ENCODE results near the gene LGR4. TPM values are rescaled to one million over a fixed set of nuclear protein-coding genes. Genes with fewer than 3 reads are reported as not detected.
A peak's percentile ranks its signal among the peaks of the same experiment; 100 is the strongest.

Gene LGR4
- total and polyA plus RNA-seq, 9 of the 15 experiments (the other 6 are each of a cell fraction or from before 2014, with no cell fraction given): 0.94 to 10.1 (median 5.8) TPM

DNA sequence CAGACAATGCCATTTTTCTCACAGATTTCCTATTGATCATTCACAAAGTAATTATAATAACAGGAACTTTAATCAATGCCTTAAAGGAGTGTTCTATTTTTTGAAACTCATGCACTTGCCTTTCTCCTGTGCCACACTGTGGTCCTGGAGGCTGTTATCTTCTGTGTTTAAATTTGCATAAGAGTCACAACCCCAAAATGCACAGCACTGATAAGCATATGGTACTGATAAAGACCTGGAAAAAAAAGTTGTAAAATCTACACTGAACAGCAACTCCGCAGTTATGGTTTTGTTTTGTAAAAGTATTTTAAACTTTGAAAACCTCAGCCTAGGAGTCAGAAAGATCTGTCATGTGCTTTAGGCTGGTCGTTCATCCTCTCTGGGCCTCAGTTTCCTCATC lies 100.4 kb downstream of the LGR4 start (continued):
- TF ChIP-seq ZSCAN29 (IDR thresholded peaks at IDR 0.05): no peak
- TF ChIP-seq PHF21A (IDR thresholded peaks at IDR 0.05; ENCODE audit: borderline replicate concordance, low read depth): no peak
- no peak for TF ChIP-seq EGR1 (conservative IDR thresholded peaks at IDR 0.05)
- TF ChIP-seq PHB (CRISPR knock-in tag; IDR thresholded peaks at IDR 0.05): no peak
- no peak for TF ChIP-seq RFX7 (CRISPR knock-in tag; IDR thresholded peaks at IDR 0.05)
- TF ChIP-seq ZNF584 (CRISPR knock-in tag; IDR thresholded peaks at IDR 0.05; ENCODE audit: low read depth): no peak
- no peak for TF ChIP-seq NFXL1 (CRISPR knock-in tag; IDR thresholded peaks at IDR 0.05)
- 0 out of 2 replicates have a peak, but pooled peaks have one; percentile 24 for TF ChIP-seq NR2C1 (IDR thresholded peaks at IDR 0.05)
- no peak for TF ChIP-seq NR2C1 (tag; IDR thresholded peaks at IDR 0.05)
- peak in 1 of 2 experiments; percentile 14; a peak in 1 of 4 replicates for TF ChIP-seq RAD21 (CRISPR knock-in tag; conservative IDR thresholded peaks at IDR 0.05 in 1 of 2, IDR thresholded peaks at IDR 0.05 in 1 of 2)
- no peak for TF ChIP-seq MECOM (CRISPR knock-in tag; IDR thresholded peaks at IDR 0.05)
- peak; percentile 25; the same call in 1 of the 2 replicates for TF ChIP-seq PHB2 (IDR thresholded peaks at IDR 0.05; ENCODE audit: low read depth)
- TF ChIP-seq ZNF146 (CRISPR knock-in tag; IDR thresholded peaks at IDR 0.05; ENCODE audit: unreplicated experiment): no peak
- TF ChIP-seq ZNF239 (CRISPR knock-in tag; IDR thresholded peaks at IDR 0.05): peak; percentile 60
- no peak for TF ChIP-seq KDM2B (CRISPR knock-in tag; IDR thresholded peaks at IDR 0.05)
- TF ChIP-seq, protein P1, sequence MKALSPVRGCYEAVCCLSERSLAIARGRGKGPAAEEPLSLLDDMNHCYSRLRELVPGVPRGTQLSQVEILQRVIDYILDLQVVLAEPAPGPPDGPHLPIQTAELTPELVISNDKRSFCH (CRISPR knock-in tag; IDR thresholded peaks at IDR 0.05): no peak
- TF ChIP-seq, protein P1 (tag; IDR thresholded peaks at IDR 0.05): no peak
- peak; percentile 20; the same call in 1 of the 2 replicates for TF ChIP-seq FOXJ2 (tag; IDR thresholded peaks at IDR 0.05)
- TF ChIP-seq, protein P2, sequence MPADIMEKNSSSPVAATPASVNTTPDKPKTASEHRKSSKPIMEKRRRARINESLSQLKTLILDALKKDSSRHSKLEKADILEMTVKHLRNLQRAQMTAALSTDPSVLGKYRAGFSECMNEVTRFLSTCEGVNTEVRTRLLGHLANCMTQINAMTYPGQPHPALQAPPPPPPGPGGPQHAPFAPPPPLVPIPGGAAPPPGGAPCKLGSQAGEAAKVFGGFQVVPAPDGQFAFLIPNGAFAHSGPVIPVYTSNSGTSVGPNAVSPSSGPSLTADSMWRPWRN (IDR thresholded peaks at IDR 0.05; ENCODE audit: low read depth): 0 out of 2 replicates have a peak, but pooled peaks have one; percentile 29
- TF ChIP-seq PHF20 (IDR thresholded peaks at IDR 0.05; ENCODE audit: partially characterized antibody): no peak
- TF ChIP-seq FOXM1 (IDR thresholded peaks at IDR 0.05; ENCODE audit: low read depth): peak; percentile 94
- TF ChIP-seq FOXM1 (CRISPR knock-in tag; IDR thresholded peaks at IDR 0.05; ENCODE audit: low read depth): no peak
- no peak for TF ChIP-seq PTRF (tag; IDR thresholded peaks at IDR 0.05)
